Measurements from ENCODE around the gene TMEM131. TPM values are rescaled to one million over a fixed set of nuclear protein-coding genes. Genes with fewer than 3 reads are reported as not detected.

Gene TMEM131
- total RNA-seq, 4 donors from 2014 or later: 10.3 to 39.2 (median 20.0) TPM

GRCh38 chr2:97983698-97984097 is 12.1 kb downstream of the TMEM131 start:
- in situ Hi-C loops (cut with MboI; ENCODE audit: low sequenced_read_pairs in 4 of 4): no loop called here
- ATAC-seq (no peak), DNase-seq (no peak)
- H3K4me3 ChIP-seq: no peak overlapping the region
- intact Hi-C loops (cut with DNase I; ENCODE audit: low total_unique reads): no loop called here
- H3K27me3 ChIP-seq: no peaks in the 10 kb centered on the region
- peaks cover 38 to 45% of the 10 kb centered on the region in 2 donors for H3K4me1 ChIP-seq
- H3K36me3 ChIP-seq: no peaks in the 10 kb centered on the region
- H3K9me3 ChIP-seq: no peaks in the 10 kb centered on the region
- TF ChIP-seq POLR2A (IDR thresholded peaks at IDR 0.05): no peak
- TF ChIP-seq CTCF (IDR thresholded peaks at IDR 0.05 in 4 of 5, conservative IDR thresholded peaks at IDR 0.05 in 1 of 5): no peak
- peak overlapping the region in 2 of 4 donors; percentile 1 to 32 for H3K27ac ChIP-seq

- TF ChIP-seq POLR2A (IDR thresholded peaks at IDR 0.05): no peak
- no peak for TF ChIP-seq CTCF (IDR thresholded peaks at IDR 0.05 in 4 of 5, conservative IDR thresholded peaks at IDR 0.05 in 1 of 5)
- H3K9me3 ChIP-seq: no peaks in the 10 kb centered on the region
Measured at GRCh38 chr2:97983134-97983533, 12.6 kb downstream of the TMEM131 start.

GRCh38 chr2:97982621-97983020 is 13.1 kb downstream of the TMEM131 start:
- no peak overlapping the region for H3K4me3 ChIP-seq
- TF ChIP-seq CTCF (IDR thresholded peaks at IDR 0.05 in 4 of 5, conservative IDR thresholded peaks at IDR 0.05 in 1 of 5): no peak
- no peak for TF ChIP-seq POLR2A (IDR thresholded peaks at IDR 0.05)
- no peaks in the 10 kb centered on the region for H3K27me3 ChIP-seq
- no peak for DNase-seq
- H3K4me1 ChIP-seq: peaks cover 38% of the 10 kb centered on the region in 2 donors
- in situ Hi-C loops (cut with MboI; ENCODE audit: low sequenced_read_pairs in 4 of 4) (no loop called here), intact Hi-C loops (cut with DNase I; ENCODE audit: low total_unique reads) (no loop called here)
- ATAC-seq: no peak
- no peaks in the 10 kb centered on the region for H3K9me3 ChIP-seq
- H3K36me3 ChIP-seq: no peaks in the 10 kb centered on the region
- H3K27ac ChIP-seq: peak overlapping the region in 2 of 4 donors; percentile 1 to 10

More at GRCh38 chr2:97983134-97983533, 12.6 kb downstream of the TMEM131 start:
- intact Hi-C loops (cut with DNase I; ENCODE audit: low total_unique reads): no loop called here
- in situ Hi-C loops (cut with MboI; ENCODE audit: low sequenced_read_pairs in 4 of 4): no loop called here
- Histone ChIP-seq H3K36me3 (no peaks in the 10 kb centered on the region), H3K4me3 (no peak overlapping the region), H3K27ac (peak overlapping the region in 1 of 4 donors; percentile 1), H3K27me3 (no peaks in the 10 kb centered on the region), H3K4me1 (peaks cover 38 to 40% of the 10 kb centered on the region in 2 donors)
- ATAC-seq (no peak), DNase-seq (no peak)

GRCh38 chr2:97981961-97982360 is 13.8 kb downstream of the TMEM131 start:
- H3K4me1 ChIP-seq: peaks cover 37 to 38% of the 10 kb centered on the region in 2 donors
- TF ChIP-seq CTCF (IDR thresholded peaks at IDR 0.05 in 4 of 5, conservative IDR thresholded peaks at IDR 0.05 in 1 of 5) (no peak), POLR2A (IDR thresholded peaks at IDR 0.05) (no peak)
- H3K4me3 ChIP-seq: no peak overlapping the region
- H3K27ac ChIP-seq: no peak overlapping the region
- H3K9me3 ChIP-seq: no peaks in the 10 kb centered on the region
- no peaks in the 10 kb centered on the region for H3K36me3 ChIP-seq
- no peak for ATAC-seq
- in situ Hi-C loops (cut with MboI; ENCODE audit: low sequenced_read_pairs in 4 of 4) (no loop called here), intact Hi-C loops (cut with DNase I; ENCODE audit: low total_unique reads) (no loop called here)
- DNase-seq: no peak
- no peaks in the 10 kb centered on the region for H3K27me3 ChIP-seq

GRCh38 chr2:97979904-97980303 is 15.8 kb downstream of the TMEM131 start:
- intact Hi-C loops (cut with DNase I; ENCODE audit: low total_unique reads) (no loop called here), in situ Hi-C loops (cut with MboI; ENCODE audit: low sequenced_read_pairs in 4 of 4) (no loop called here)
- H3K36me3 ChIP-seq: no peaks in the 10 kb centered on the region
- H3K4me3 ChIP-seq: no peak overlapping the region
- DNase-seq: no peak
- H3K27ac ChIP-seq: no peak overlapping the region
- no peak for ATAC-seq
- H3K9me3 ChIP-seq: no peaks in the 10 kb centered on the region
- TF ChIP-seq POLR2A (IDR thresholded peaks at IDR 0.05) (no peak), CTCF (IDR thresholded peaks at IDR 0.05 in 4 of 5, conservative IDR thresholded peaks at IDR 0.05 in 1 of 5) (no peak)
- H3K4me1 ChIP-seq: peaks cover 22 to 30% of the 10 kb centered on the region in 2 donors
- no peaks in the 10 kb centered on the region for H3K27me3 ChIP-seq
